IPS DF 6.9 (cell line): ENCODE measurements around the gene ZPBP2.

ENCODE experiments used
- DNase-seq: peaks from one replicate; pipeline ENCODE4 v3.0.0-alpha.2; 2013; ENCODE audit warnings: low read depth, low spot score
- H3K27ac ChIP-seq: one replicate; pipeline ENCODE4 v1.5.1; 2013; ENCODE audit warnings: low read length, control low read depth
- H3K27me3 ChIP-seq: 2 replicates; pipeline ENCODE4 v1.6.1; 2013; ENCODE audit warnings: mild to moderate bottlenecking, low read length; ENCODE audit not compliant: control insufficient read depth, insufficient read depth
- H3K36me3 ChIP-seq: 2 replicates; pipeline ENCODE4 v1.6.1; 2013; ENCODE audit warnings: low read length; ENCODE audit not compliant: control insufficient read depth, insufficient read depth
- H3K4me1 ChIP-seq: 2 replicates; pipeline ENCODE4 v1.6.1; 2013; ENCODE audit warnings: low read length; ENCODE audit not compliant: control insufficient read depth, insufficient read depth
- H3K4me3 ChIP-seq: 2 replicates; pipeline ENCODE4 v1.5.1; 2013; ENCODE audit warnings: mild to moderate bottlenecking, low read length
- H3K9me3 ChIP-seq: 2 replicates; pipeline ENCODE4 v1.6.1; 2013; ENCODE audit warnings: low read length, inconsistent platforms; ENCODE audit not compliant: control insufficient read depth, insufficient read depth
- WGBS: extraction: QIAGEN DNeasy Blood & Tissue Kit; methylation state at CpG from one replicate; pipeline ENCODE4 v1.1.7; 2013; ENCODE audit warnings: mixed read lengths, missing lambda C conversion rate; ENCODE audit not compliant: insufficient read length, insufficient coverage; 5-methylcytosine and 5-hydroxymethylcytosine counted together

ZPBP2 gene, protein sequence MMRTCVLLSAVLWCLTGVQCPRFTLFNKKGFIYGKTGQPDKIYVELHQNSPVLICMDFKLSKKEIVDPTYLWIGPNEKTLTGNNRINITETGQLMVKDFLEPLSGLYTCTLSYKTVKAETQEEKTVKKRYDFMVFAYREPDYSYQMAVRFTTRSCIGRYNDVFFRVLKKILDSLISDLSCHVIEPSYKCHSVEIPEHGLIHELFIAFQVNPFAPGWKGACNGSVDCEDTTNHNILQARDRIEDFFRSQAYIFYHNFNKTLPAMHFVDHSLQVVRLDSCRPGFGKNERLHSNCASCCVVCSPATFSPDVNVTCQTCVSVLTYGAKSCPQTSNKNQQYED

DNA sequence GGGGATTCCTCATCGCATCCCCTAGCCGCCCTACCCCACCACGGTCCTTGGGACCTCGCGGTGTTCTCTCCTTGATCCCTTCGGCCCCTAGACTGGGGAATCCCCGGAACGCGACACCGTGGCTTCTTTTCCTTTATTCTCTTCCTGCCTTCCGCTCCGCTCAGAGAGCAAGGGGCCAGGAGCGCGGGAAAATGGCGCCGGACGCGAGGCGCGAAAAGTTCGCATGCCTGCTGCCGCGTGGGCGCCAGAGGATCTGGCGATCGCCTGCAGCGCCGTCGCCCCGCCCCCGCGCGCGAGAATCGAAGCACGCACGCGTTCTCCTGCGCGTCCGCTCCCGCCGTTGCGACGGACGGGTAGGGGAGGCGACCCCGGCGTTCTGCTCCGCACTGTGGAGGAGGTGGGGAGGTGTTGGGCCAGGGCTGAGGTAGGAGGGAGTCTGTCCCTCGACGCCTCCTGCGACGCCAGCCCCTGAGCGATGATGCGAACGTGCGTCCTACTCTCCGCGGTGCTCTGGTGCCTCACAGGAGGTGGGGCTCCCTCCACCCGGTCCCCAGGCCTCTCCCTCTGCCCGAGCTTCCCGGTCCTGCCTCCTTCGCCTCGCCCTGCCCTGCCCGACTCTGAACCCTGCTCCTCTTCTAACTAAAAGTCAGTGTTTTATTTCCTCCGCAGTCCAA is at the start of gene ZPBP2:
TSS of gene ZPBP2 (plus strand) at position 323 of the 674 bp plus-strand sequence. CDS start at position 476, 153 bp downstream.
- Histone ChIP-seq H3K9me3 (no peaks in the 10 kb centered on the region), H3K4me1 (no peaks in the 10 kb centered on the region), H3K4me3 (no peak within 1 kb of the TSS), H3K36me3 (peaks cover 3% of the 10 kb centered on the region; the same call in 1 of the 2 replicates), H3K27ac (no peak within 1 kb of the TSS), H3K27me3 (peaks cover 12% of the 10 kb centered on the region; the same call in 1 of the 2 replicates)
- no peak for DNase-seq
- WGBS = no CpG with 5 or more reads among the region's 67 CpGs

DNA sequence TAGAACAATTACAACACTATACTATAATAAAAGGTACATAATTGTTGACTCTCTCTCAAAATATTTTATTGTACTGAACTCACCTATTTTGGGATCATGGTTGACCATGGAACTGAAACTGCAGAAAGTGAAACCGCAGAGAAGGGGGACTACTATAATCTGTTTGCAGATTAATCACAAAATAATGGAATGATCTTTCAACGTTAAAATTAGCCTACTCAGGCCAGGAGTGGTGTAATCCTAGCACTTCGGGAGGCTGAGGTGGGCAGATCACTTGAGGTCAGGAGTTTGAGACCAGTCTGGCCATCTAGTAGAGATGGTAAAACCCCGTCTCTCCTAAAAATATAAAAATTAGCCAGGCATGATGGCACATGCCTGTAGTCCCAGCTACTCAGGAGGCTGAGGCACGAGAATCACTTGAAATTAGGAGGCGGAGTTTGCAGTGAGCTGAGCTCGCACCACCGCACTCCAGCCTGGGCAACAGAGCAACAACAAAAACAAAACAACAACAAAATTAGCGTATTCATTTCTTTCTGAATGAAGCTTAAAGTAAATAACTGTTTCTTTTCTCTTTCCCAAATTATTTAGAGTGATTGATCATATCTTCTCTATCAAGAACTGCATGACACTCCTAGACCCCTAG is 49.5 kb upstream of the ZPBP2 start:
- no peak for DNase-seq
- WGBS = no CpG with 5 or more reads among the region's 9 CpGs
- Histone ChIP-seq H3K27ac (no peak overlapping the region), H3K4me1 (0 out of 2 replicates have a peak, but pooled peaks cover 1% of the 10 kb centered on the region), H3K4me3 (no peak overlapping the region), H3K9me3 (no peaks in the 10 kb centered on the region), H3K27me3 (no peaks in the 10 kb centered on the region), H3K36me3 (no peaks in the 10 kb centered on the region)

- H3K9me3 ChIP-seq = no peaks in the 10 kb centered on the region
- no peaks in the 10 kb centered on the region for H3K36me3 ChIP-seq
- H3K27ac ChIP-seq = no peak overlapping the region
- 0 out of 2 replicates have a peak, but pooled peaks cover 1% of the 10 kb centered on the region for H3K4me1 ChIP-seq
- H3K27me3 ChIP-seq = no peaks in the 10 kb centered on the region
- WGBS = no CpG with 5 or more reads among the region's 4 CpGs
- H3K4me3 ChIP-seq = no peak overlapping the region
- DNase-seq = no peak
Measured at GRCh38 chr17:39820541-39820940, 47.5 kb upstream of the ZPBP2 start.

DNA sequence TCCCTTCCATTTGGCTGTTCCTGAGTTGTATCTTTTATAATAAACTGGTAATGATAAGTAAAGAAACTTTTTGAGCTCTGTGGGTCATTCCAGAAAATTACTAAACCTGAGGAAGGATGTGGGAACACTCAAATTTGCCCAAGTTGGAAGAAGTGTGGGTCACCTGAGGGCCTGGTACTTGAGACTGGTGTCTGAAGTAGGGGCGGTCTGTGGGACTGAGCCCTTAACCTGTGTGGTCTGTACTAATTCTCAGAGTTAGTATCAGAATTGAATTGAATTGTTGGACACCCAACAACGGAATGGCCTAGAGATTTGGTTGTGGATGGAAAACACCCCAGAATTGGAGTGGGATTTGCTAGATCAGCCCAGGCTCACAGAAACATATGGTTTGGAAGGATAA is 47.0 kb upstream of the ZPBP2 start:
- H3K4me1 ChIP-seq = 0 out of 2 replicates have a peak, but pooled peaks cover 1% of the 10 kb centered on the region
- H3K4me3 ChIP-seq = no peak overlapping the region
- no peak overlapping the region for H3K27ac ChIP-seq
- WGBS = no CpG with 5 or more reads among the region's 2 CpGs
- H3K27me3 ChIP-seq = no peaks in the 10 kb centered on the region
- H3K9me3 ChIP-seq = no peaks in the 10 kb centered on the region
- H3K36me3 ChIP-seq = no peaks in the 10 kb centered on the region
- DNase-seq = no peak

- H3K4me3 ChIP-seq = no peak overlapping the region
- H3K4me1 ChIP-seq = 0 out of 2 replicates have a peak, but pooled peaks cover 1% of the 10 kb centered on the region
- H3K9me3 ChIP-seq = no peaks in the 10 kb centered on the region
- no peak overlapping the region for H3K27ac ChIP-seq
- H3K36me3 ChIP-seq = no peaks in the 10 kb centered on the region
- WGBS = no CpG with 5 or more reads among the region's 2 CpGs
- no peaks in the 10 kb centered on the region for H3K27me3 ChIP-seq
- DNase-seq = no peak
Measured at GRCh38 chr17:39822051-39822451, 46.0 kb upstream of the ZPBP2 start.

DNA sequence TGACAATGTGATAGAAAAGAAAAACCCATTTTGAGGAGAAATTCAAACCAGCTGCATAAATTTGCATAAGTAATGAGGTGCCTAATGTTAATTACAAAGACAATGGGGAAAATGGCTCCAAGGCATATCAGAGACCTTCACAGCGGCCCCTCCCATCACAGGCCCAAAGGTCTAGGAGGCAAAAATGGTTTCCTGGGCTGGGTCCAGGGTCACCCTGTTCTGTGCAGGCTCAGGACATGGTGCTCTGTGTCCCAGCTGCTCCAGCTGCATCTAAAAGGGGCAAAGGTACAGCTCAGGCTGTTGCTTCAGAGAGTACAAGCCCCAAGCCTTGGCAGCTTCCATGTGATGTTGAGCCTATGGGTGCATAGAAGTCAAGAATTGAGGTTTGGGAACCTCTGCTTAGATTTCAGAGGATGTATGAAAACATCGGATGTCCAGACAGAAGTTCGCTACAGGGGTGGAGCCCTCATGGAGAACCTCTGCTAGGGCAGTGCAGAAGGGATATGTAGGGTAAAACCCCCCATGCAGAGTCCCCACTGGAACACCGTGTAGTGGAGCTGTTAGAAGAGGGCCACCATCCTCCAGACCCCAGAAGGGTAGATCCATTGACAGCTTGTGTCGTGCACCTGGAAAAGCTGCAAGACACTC is 44.5 kb upstream of the ZPBP2 start:
- H3K9me3 ChIP-seq = no peaks in the 10 kb centered on the region
- no peak overlapping the region for H3K27ac ChIP-seq
- no peak overlapping the region for H3K4me3 ChIP-seq
- no peaks in the 10 kb centered on the region for H3K36me3 ChIP-seq
- WGBS = no CpG with 5 or more reads among the region's 5 CpGs
- H3K27me3 ChIP-seq = no peaks in the 10 kb centered on the region
- 0 out of 2 replicates have a peak, but pooled peaks cover 1% of the 10 kb centered on the region for H3K4me1 ChIP-seq
- DNase-seq = no peak

DNA sequence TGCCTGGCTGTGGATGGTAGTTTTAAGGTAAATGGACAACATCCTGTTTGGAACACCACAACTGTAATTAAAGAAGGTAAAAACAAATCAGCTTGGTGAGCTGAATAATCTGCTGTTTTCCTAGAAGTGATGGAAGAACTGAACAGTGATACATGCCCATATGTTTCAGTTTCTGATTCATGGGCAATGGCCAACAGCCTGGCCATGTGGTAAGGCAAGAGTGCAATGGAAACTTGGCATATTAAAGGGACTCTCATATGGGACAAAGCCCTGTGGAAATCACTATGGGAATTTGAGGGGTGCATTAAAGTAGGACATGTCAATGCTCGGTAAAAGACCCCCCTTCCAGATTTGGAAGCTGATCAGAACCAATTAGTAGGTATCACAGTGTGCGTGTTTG is 41.7 kb upstream of the ZPBP2 start:
- H3K4me3 ChIP-seq = no peak overlapping the region
- no CpG with 5 or more reads among the region's 2 CpGs for WGBS
- no peaks in the 10 kb centered on the region for H3K9me3 ChIP-seq
- no peaks in the 10 kb centered on the region for H3K36me3 ChIP-seq
- H3K4me1 ChIP-seq = no peaks in the 10 kb centered on the region
- no peak overlapping the region for H3K27ac ChIP-seq
- no peak for DNase-seq
- no peaks in the 10 kb centered on the region for H3K27me3 ChIP-seq

DNA sequence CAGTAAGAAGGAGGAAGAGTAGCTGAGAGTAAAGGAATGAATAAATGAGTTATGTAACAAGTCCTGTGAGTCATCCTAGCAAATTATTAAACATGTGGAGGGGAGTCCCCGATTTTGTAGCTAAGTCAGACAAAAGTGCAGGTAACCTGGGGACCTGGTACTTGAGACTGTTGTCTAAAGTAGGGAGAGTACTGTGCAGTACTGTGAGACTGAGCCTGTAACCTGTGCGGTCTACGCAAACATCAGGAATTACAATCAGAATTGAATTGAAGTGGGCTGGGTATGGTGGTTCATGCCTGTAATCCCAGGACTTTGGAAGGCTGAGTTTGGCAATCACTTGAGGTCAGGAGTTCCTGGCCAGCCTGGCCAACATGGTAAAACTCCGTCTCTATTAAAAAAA is 39.6 kb upstream of the ZPBP2 start:
- WGBS = no CpG with 5 or more reads among the region's 4 CpGs
- Histone ChIP-seq H3K4me3 (no peak overlapping the region), H3K27me3 (no peaks in the 10 kb centered on the region), H3K9me3 (no peaks in the 10 kb centered on the region), H3K36me3 (no peaks in the 10 kb centered on the region), H3K4me1 (no peaks in the 10 kb centered on the region), H3K27ac (no peak overlapping the region)
- DNase-seq = no peak

- no peaks in the 10 kb centered on the region for H3K36me3 ChIP-seq
- no peaks in the 10 kb centered on the region for H3K27me3 ChIP-seq
- no peak for DNase-seq
- no peaks in the 10 kb centered on the region for H3K9me3 ChIP-seq
- no peak overlapping the region for H3K27ac ChIP-seq
- WGBS = no CpG with 5 or more reads among the region's 2 CpGs
- H3K4me1 ChIP-seq = no peaks in the 10 kb centered on the region
- H3K4me3 ChIP-seq = no peak overlapping the region
Measured at GRCh38 chr17:39831588-39831987, 36.4 kb upstream of the ZPBP2 start.

GRCh38 chr17:39834017-39834416 is 34.0 kb upstream of the ZPBP2 start:
- no peaks in the 10 kb centered on the region for H3K9me3 ChIP-seq
- H3K27me3 ChIP-seq = no peaks in the 10 kb centered on the region
- no peaks in the 10 kb centered on the region for H3K4me1 ChIP-seq
- H3K4me3 ChIP-seq = no peak overlapping the region
- H3K36me3 ChIP-seq = no peaks in the 10 kb centered on the region
- H3K27ac ChIP-seq = no peak overlapping the region
- DNase-seq = no peak
